Measurements from ENCODE around the gene ALS2.

DNA sequence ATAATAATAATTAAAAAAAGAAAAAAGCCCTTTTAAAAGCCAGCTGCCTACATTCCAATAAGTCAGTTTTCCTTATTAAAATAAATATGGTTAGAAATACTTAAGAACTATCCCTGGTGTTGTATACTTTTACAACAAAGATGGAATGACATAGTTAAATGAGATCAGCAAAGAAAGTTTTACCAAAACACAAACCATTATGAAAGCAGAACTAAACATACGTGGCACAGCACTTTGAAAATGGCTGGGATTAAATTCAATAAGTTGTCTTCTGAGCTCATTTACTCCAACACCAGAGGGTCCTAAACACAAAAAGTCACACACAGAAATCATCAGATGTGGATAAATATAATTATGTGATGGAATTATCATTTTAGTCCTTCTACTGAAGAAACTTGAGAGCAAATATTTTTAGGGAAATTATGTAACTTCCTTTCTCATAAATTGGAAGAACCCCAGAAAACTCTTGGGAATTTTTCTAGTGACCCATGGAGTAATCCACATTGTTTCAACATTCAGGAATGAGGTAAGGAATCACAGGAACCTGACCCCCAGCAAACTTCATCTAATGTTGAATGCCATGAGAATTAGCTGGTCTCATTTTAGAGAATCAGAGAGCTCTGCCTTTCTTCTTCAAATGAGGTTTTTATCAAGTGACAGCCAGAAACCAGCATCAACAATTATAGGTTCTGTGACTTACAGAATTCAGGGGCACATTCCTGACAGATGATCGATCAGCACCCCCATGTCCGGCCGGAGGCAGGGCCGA lies 125.9 kb downstream of the ALS2 start:
- TF ChIP-seq POLR2A (IDR thresholded peaks at IDR 0.05): no peak
- TF ChIP-seq, protein P1, sequence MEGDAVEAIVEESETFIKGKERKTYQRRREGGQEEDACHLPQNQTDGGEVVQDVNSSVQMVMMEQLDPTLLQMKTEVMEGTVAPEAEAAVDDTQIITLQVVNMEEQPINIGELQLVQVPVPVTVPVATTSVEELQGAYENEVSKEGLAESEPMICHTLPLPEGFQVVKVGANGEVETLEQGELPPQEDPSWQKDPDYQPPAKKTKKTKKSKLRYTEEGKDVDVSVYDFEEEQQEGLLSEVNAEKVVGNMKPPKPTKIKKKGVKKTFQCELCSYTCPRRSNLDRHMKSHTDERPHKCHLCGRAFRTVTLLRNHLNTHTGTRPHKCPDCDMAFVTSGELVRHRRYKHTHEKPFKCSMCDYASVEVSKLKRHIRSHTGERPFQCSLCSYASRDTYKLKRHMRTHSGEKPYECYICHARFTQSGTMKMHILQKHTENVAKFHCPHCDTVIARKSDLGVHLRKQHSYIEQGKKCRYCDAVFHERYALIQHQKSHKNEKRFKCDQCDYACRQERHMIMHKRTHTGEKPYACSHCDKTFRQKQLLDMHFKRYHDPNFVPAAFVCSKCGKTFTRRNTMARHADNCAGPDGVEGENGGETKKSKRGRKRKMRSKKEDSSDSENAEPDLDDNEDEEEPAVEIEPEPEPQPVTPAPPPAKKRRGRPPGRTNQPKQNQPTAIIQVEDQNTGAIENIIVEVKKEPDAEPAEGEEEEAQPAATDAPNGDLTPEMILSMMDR (IDR thresholded peaks at IDR 0.05): no peak

Measured in suprapubic skin (tissue), 3 donors.